Heart left ventricle (tissue), 16 donors: ENCODE results near the gene SLX4IP. TPM values are rescaled to one million over a fixed set of nuclear protein-coding genes. Genes with fewer than 3 reads are reported as not detected.

Experiments
- ATAC-seq, 4 donors: fragments of 200-7000 bp; cut with Tn5 transposase; one replicate each; pipeline ENCODE4 v1.9.1; 2020 to 2022; ENCODE audit warnings: moderate library complexity in 4 of 4, mild to moderate bottlenecking in 3 of 4, moderate number of reproducible peaks in 1 of 4
- DNase-seq, 5 donors: peaks; one replicate each; pipeline ENCODE4 v3.0.0-alpha.2; 2020
- H3K27ac ChIP-seq, 12 donors: fragments of 200-600 bp; sonication (generic) in 4 of 12; one replicate each; pipeline versions ENCODE4 v1.5.0 to v1.8.0; 2016 to 2022; ENCODE audit warnings: mild to moderate bottlenecking in 2 of 12
- H3K27me3 ChIP-seq, 9 donors: fragments of 200-600 bp; sonication (generic) in 2 of 9; one replicate each; pipeline versions ENCODE4 v1.5.1 to v1.8.0; 2016 to 2022; ENCODE audit warnings: mild to moderate bottlenecking in 3 of 9
- H3K36me3 ChIP-seq, 9 donors: fragments of 200-600 bp; sonication (generic) in 2 of 9; one replicate each; pipeline versions ENCODE4 v1.5.0 to v1.8.0; 2018 to 2022; ENCODE audit warnings: mild to moderate bottlenecking in 2 of 9
- H3K4me1 ChIP-seq, 12 donors: fragments of 200-600 bp; sonication (generic) in 4 of 12; one replicate each; pipeline versions ENCODE4 v1.5.0 to v1.8.0; 2016 to 2022; ENCODE audit warnings: mild to moderate bottlenecking in 3 of 12
- H3K4me3 ChIP-seq, 12 donors: fragments of 200-600 bp; sonication (generic) in 4 of 12; one replicate each; pipeline versions ENCODE4 v1.5.0 to v1.8.0; 2017 to 2022; ENCODE audit warnings: mild to moderate bottlenecking in 9 of 12, moderate library complexity in 4 of 12
- H3K9me3 ChIP-seq, 12 donors: fragments of 200-600 bp; sonication (generic) in 4 of 12; one replicate each; pipeline versions ENCODE4 v1.5.0 to v1.8.0; 2016 to 2022; ENCODE audit warnings: mild to moderate bottlenecking in 1 of 12
- CTCF ChIP-seq, 12 donors: fragments of 200-600 bp; sonication (generic) in 4 of 12; IDR thresholded peaks; one replicate each; pipeline versions ENCODE4 v1.5.0 to v1.8.0; 2018 to 2022; ENCODE audit warnings: antibody characterized with exemption in 12 of 12, mild to moderate bottlenecking in 5 of 12
- POLR2A ChIP-seq, 2 donors: fragments of 450-650 bp; IDR thresholded peaks; one replicate each; pipeline ENCODE4 v1.6.1; 2017; ENCODE audit warnings: antibody characterized with exemption in 2 of 2, mild to moderate bottlenecking in 2 of 2, moderate library complexity in 2 of 2
- WGBS, 4 donors: extraction: QIAGEN DNeasy Blood & Tissue Kit in 2 of 4; methylation state at CpG; one replicate each; pipeline versions ENCODE4 v1.1.5 to v1.1.7; 2013 to 2018; 5-methylcytosine and 5-hydroxymethylcytosine counted together
- intact Hi-C, 10 donors: fragments of 100-400 bp; cut with DNase I; formaldehyde crosslinking; loops; one replicate each; pipeline versions ENCODE4 v1.11.1 to v1.14.2; 2022
- polyA plus RNA-seq, 2 donors: library from polyadenylated mRNA; stranded (reverse); fragments of 200-250 nt; gene quantifications; one replicate each; pipeline ENCODE4 v1.2.3, GENCODE V29; 2013
- total RNA-seq, 9 donors: library from RNA; depleted of rRNA in 2 of 9; stranded (reverse); fragments of >200 nt in 2 of 9; fragmentation: NEBNext Ultra II Directional in 3 of 9; extraction: Animal tissue kit (Norgen Biotek cat#: 25700) in 3 of 9; gene quantifications; one replicate each; pipeline versions ENCODE4 v1.1.0 to v1.2.4, GENCODE V29; 2016 to 2023
- donor health status: ischemic (EF 13 %, LVEDD 7.1; RV severe dilation, severe dysfunction).
- donor health status: healthy with polysubstance abuse.
- donor health status: DM: no; HTN: yes; CAD: no.
- donor health status: DM: no; HTN: no; CAD: no.
- donor health status: ischemic (EF 25% LVEDD 6.9; RV normal size, moderate dysfunction).
- donor health status: ischemic (EF 25% LVEDD 5.7; RV mildly dilated, moderate dysfunction).
- donor health status: healthy.
- donor health status: DM: yes; HTN: yes; CAD: no.
- donor health status: ischemic (EF 35%, LVEDD 5.7; RV mildly dilated, moderate dysfunction).
- donor health status: nonischemic (EF 11% LVEDD 7.7; RV severe dilation, severe dysfunction).
- donor health status: DM: yes; HTN: yes; CAD: no.
- donor health status: PGD.
- donor health status: ischemic (EF 29% LVEDD 5.4; RV normal size, mild dysfunction).
- donor health status: nonischemic (EF 23%, LVEDD 6.1; RV moderate dilation, normal function).

Gene SLX4IP
- total and polyA plus RNA-seq, 11 donors = 1.1 to 4.3 (median 2.4) TPM

- Histone ChIP-seq H3K27me3 (no peaks in the 10 kb centered on the region), H3K9me3 (no peaks in the 10 kb centered on the region), H3K4me3 (no peak overlapping the region), H3K4me1 (peaks cover 0 to 33% (median 1%) of the 10 kb centered on the region in 12 donors), H3K27ac (no peak overlapping the region), H3K36me3 (no peaks in the 10 kb centered on the region)
- intact Hi-C loops = no loop called here
- no peak for DNase-seq
- no peak for TF ChIP-seq CTCF (IDR thresholded peaks at IDR 0.05)
- TF ChIP-seq POLR2A (IDR thresholded peaks at IDR 0.05) = no peak
- ATAC-seq = no peak
- 96 to 99% (median 97%) methylated on average over 2 of the region's 2 CpGs for WGBS, 4 donors
These were observed 190.5 kb downstream of the SLX4IP start for GRCh38 chr20:10625641-10626040.

- DNase-seq (no peak), ATAC-seq (peak; percentile 48 to 77 (median 53))
- 48 to 57% (median 55%) methylated on average over 3 of the region's 3 CpGs for whole genome bisulfite sequencing, 4 donors
- Histone ChIP-seq H3K4me1 (peaks cover 0 to 34% (median 1%) of the 10 kb centered on the region in 12 donors), H3K27me3 (no peaks in the 10 kb centered on the region), H3K27ac (peak overlapping the region in 2 of 12 donors; percentile 42 to 48), H3K4me3 (no peak overlapping the region), H3K36me3 (no peaks in the 10 kb centered on the region), H3K9me3 (no peaks in the 10 kb centered on the region)
- intact Hi-C loops = no loop called here
- TF ChIP-seq POLR2A (IDR thresholded peaks at IDR 0.05) = no peak
These were observed 191.8 kb downstream of the SLX4IP start for GRCh38 chr20:10626896-10627295.

GRCh38 chr20:10629946-10630650 is 195.0 kb downstream of the SLX4IP start:
- no peak for TF ChIP-seq POLR2A (IDR thresholded peaks at IDR 0.05)
- no peak for TF ChIP-seq CTCF (IDR thresholded peaks at IDR 0.05)
- ATAC-seq (no peak), DNase-seq (no peak)
- Histone ChIP-seq H3K27ac (peak overlapping the region in 7 of 12 donors; percentile 9 to 62 (median 33)), H3K4me1 (peaks cover 0 to 54% (median 20%) of the 10 kb centered on the region in 12 donors), H3K9me3 (no peaks in the 10 kb centered on the region), H3K4me3 (no peak overlapping the region), H3K27me3 (no peaks in the 10 kb centered on the region), H3K36me3 (no peaks in the 10 kb centered on the region)
- intact Hi-C loops = no loop called here
- WGBS, 4 donors = 80 to 88% (median 85%) methylated on average over 9 of the region's 9 CpGs

- no peaks in the 10 kb centered on the region for H3K36me3 ChIP-seq
- TF ChIP-seq CTCF (IDR thresholded peaks at IDR 0.05) = no peak
- TF ChIP-seq POLR2A (IDR thresholded peaks at IDR 0.05) = no peak
- WGBS, 4 donors = 75 to 90% (median 81%) methylated on average over 4 of the region's 4 CpGs
- peak overlapping the region in 2 of 12 donors; percentile 9 to 22 for H3K27ac ChIP-seq
- DNase-seq (no peak), ATAC-seq (no peak)
- peaks cover 0 to 64% (median 29%) of the 10 kb centered on the region in 12 donors for H3K4me1 ChIP-seq
- H3K27me3 ChIP-seq = no peaks in the 10 kb centered on the region
- H3K4me3 ChIP-seq = no peak overlapping the region
- no peaks in the 10 kb centered on the region for H3K9me3 ChIP-seq
- intact Hi-C loops = no loop called here
These were observed 196.0 kb downstream of the SLX4IP start for GRCh38 chr20:10631126-10631525.
